Stimulated activated CD8-positive, alpha-beta memory T cell treated with anti-CD3 and anti-CD28 coated beads, Interleukin-4, amount 100 ng/mL, for 48 hours (primary cell): Measurements from ENCODE around the gene PDLIM5.
"Not testable (repeated sequence)": the region's sequence is repeated elsewhere in the genome, so short reads cannot be mapped to it uniquely, and the experiment has no call there.

Experiments
- DNase-seq: peaks from one replicate; pipeline ENCODE4 v3.0.0-alpha.2; 2020

PDLIM5 gene

GRCh38 chr4:94500685-94501084, 48.9 kb downstream of the PDLIM5 start:
- no peak for DNase-seq

GRCh38 chr4:94504545-94504944, 52.8 kb downstream of the PDLIM5 start:
- no peak for DNase-seq

- DNase-seq = no peak
Observed at GRCh38 chr4:94506822-94507221, 55.1 kb downstream of the PDLIM5 start.

GRCh38 chr4:94507281-94507680, 55.5 kb downstream of the PDLIM5 start:
- no peak for DNase-seq

GRCh38 chr4:94507708-94508107, 56.0 kb downstream of the PDLIM5 start:
- DNase-seq = no peak

- DNase-seq = no peak
Observed at GRCh38 chr4:94508296-94508695, 56.6 kb downstream of the PDLIM5 start.

- no peak for DNase-seq
Observed at GRCh38 chr4:94508806-94509205, 57.1 kb downstream of the PDLIM5 start.

- no peak for DNase-seq
Observed at GRCh38 chr4:94511591-94511990, 59.8 kb downstream of the PDLIM5 start.

GRCh38 chr4:94513532-94513931, 61.8 kb downstream of the PDLIM5 start:
- DNase-seq = not testable (repeated sequence)

- DNase-seq = no peak
Observed at GRCh38 chr4:94515365-94515764, 63.6 kb downstream of the PDLIM5 start.

GRCh38 chr4:94516067-94516466, 64.3 kb downstream of the PDLIM5 start:
- DNase-seq = no peak

GRCh38 chr4:94516999-94517398, 65.3 kb downstream of the PDLIM5 start:
- no peak for DNase-seq

- DNase-seq = no peak
Observed at GRCh38 chr4:94517492-94517891, 65.8 kb downstream of the PDLIM5 start.

GRCh38 chr4:94519019-94519418, 67.3 kb downstream of the PDLIM5 start:
- no peak for DNase-seq

GRCh38 chr4:94519925-94520789, 68.4 kb downstream of the PDLIM5 start:
- no peak for DNase-seq

GRCh38 chr4:94523033-94523580, 71.4 kb downstream of the PDLIM5 start:
- DNase-seq = no peak

GRCh38 chr4:94523617-94524016, 71.9 kb downstream of the PDLIM5 start:
- no peak for DNase-seq

- DNase-seq = no peak
Observed at GRCh38 chr4:94525993-94526728, 74.4 kb downstream of the PDLIM5 start.

GRCh38 chr4:94527556-94528233, 76.0 kb downstream of the PDLIM5 start:
- no peak for DNase-seq

- DNase-seq = no peak
Observed at GRCh38 chr4:94528792-94529451, 77.2 kb downstream of the PDLIM5 start.

- no peak for DNase-seq
Observed at GRCh38 chr4:94530073-94530472, 78.3 kb downstream of the PDLIM5 start.

GRCh38 chr4:94531991-94532789, 80.4 kb downstream of the PDLIM5 start:
- DNase-seq = no peak
